HCT116 (cell line): ENCODE results near the gene CDK11B. TPM values are rescaled to one million over a fixed set of nuclear protein-coding genes. Genes with fewer than 3 reads are reported as not detected.
A peak's percentile ranks its signal among the peaks of the same experiment; 100 is the strongest.

Experiments used
- CBX3 ChIP-seq: IDR thresholded peaks from 2 replicates; pipeline ENCODE4 v1.6.1; 2012; ENCODE audit warnings: low read depth
- EGR1 ChIP-seq: IDR thresholded peaks from 2 replicates; pipeline ENCODE4 v1.6.1; 2012; ENCODE audit warnings: low read depth
- ELF1 ChIP-seq: IDR thresholded peaks from 2 replicates; pipeline ENCODE4 v1.6.1; 2012; ENCODE audit warnings: low read depth, borderline replicate concordance
- EZH2 ChIP-seq: fragments of 200-600 bp; sonication (generic); IDR thresholded peaks from 2 replicates; pipeline ENCODE4 v1.6.1; 2017; ENCODE audit warnings: antibody characterized with exemption, mixed run types
- JUND ChIP-seq: IDR thresholded peaks from 2 replicates; pipeline ENCODE4 v1.6.1; 2012
- MAX ChIP-seq: IDR thresholded peaks from 2 replicates; pipeline ENCODE4 v1.6.1; 2012
- POLR2AphosphoS5 ChIP-seq: IDR thresholded peaks from 2 replicates; pipeline ENCODE4 v1.6.1; 2011; ENCODE audit warnings: mild to moderate bottlenecking, low read depth, low read length, moderate library complexity
- RAD21 ChIP-seq: IDR thresholded peaks from 2 replicates; pipeline ENCODE4 v1.6.1; 2012; ENCODE audit warnings: low read depth, mild to moderate bottlenecking
- REST ChIP-seq: IDR thresholded peaks from 2 replicates; pipeline ENCODE4 v1.6.1; 2012; ENCODE audit warnings: low read depth
- SP1 ChIP-seq: IDR thresholded peaks from 2 replicates; pipeline ENCODE4 v1.6.1; 2012; ENCODE audit warnings: low read depth
- SRF ChIP-seq: IDR thresholded peaks from 2 replicates; pipeline ENCODE4 v1.6.1; 2012; ENCODE audit warnings: low read depth
- YY1 ChIP-seq: IDR thresholded peaks from 2 replicates; pipeline ENCODE4 v1.6.1; 2011; ENCODE audit warnings: low read length, low read depth, moderate library complexity, mild to moderate bottlenecking; ENCODE audit not compliant: insufficient replicate concordance; ENCODE audit errors: extremely low read depth
- ZFX ChIP-seq: fragments of 450-650 bp; IDR thresholded peaks from 2 replicates; pipeline ENCODE4 v1.6.1; 2017
- ZNF274 ChIP-seq: fragments of 200-500 bp; sonication (Bioruptor generic); IDR thresholded peaks from 2 replicates; pipeline ENCODE4 v1.6.1; 2014; ENCODE audit warnings: mild to moderate bottlenecking, low read depth, low read length, inconsistent platforms
- total RNA-seq: library from RNA; stranded (reverse); gene quantifications from one replicate; pipeline ENCODE4 v1.2.1, GENCODE V29; 2021; ENCODE audit not compliant: unreplicated experiment
- TF ChIP-seq, protein P1 (sequence below): IDR thresholded peaks from 2 replicates; pipeline ENCODE4 v1.6.1; 2011; ENCODE audit warnings: mild to moderate bottlenecking, low read length, moderate library complexity; ENCODE audit not compliant: insufficient replicate concordance; ENCODE audit errors: extremely low read depth

CDK11B gene
- total RNA-seq, 1 experiment from 2014 or later, result 31.5 TPM

DNA sequence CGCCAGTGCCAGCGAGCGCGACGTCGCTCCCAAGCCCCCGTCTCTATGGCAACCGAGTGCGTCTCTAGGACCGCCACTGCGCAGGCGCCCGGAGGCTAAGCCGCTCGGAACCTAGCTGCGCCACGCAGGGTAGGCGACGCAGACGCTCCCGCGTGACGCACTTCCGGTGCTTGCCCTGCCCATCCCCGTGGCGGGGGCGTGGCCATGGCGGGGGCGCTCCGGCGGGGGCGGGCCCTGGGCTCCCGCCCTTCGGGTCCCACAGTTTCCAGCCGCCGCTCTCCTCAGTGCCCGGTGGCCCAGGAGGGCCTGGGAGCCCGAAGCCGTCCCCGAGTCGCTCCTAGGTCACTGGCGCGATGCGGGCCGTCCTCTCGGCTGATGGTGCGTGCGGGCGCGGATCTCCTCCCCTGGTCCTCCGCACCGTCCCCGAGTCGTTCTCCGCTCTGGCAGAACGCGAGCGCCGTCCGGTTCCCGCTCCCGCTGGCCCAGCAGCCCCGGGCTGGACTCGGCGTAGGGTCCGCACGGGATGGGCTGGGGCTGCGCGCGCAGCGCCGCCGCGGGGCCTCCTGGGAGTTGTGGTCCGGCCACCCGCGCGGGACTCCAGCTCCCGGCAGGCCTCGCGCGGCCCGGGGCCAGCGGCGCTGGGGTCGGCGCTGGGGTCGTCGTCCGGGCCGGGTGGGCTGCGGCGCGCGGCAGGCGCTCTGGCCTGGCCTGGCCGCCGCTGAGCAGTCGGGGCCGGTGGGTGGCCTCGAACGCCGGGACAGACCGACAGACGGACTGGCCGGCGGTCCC is 43.4 kb downstream of the CDK11B start, which contains the start of gene MIB2 (continued):
- TF ChIP-seq REST (no peak), SP1 (no peak; the same call in 1 of the 2 replicates), POLR2AphosphoS5 (peak; percentile 77), EZH2 (no peak), ZFX (peak; percentile 74; the same call in 1 of the 2 replicates), YY1 (no peak), JUND (no peak), EGR1 (peak; percentile 99), SRF (no peak; the same call in 1 of the 2 replicates), MAX (peak; percentile 72; the same call in 1 of the 2 replicates), ELF1 (no peak), ZNF274 (no peak), CBX3 (no peak), RAD21 (no peak)
- TF ChIP-seq, protein P1, sequence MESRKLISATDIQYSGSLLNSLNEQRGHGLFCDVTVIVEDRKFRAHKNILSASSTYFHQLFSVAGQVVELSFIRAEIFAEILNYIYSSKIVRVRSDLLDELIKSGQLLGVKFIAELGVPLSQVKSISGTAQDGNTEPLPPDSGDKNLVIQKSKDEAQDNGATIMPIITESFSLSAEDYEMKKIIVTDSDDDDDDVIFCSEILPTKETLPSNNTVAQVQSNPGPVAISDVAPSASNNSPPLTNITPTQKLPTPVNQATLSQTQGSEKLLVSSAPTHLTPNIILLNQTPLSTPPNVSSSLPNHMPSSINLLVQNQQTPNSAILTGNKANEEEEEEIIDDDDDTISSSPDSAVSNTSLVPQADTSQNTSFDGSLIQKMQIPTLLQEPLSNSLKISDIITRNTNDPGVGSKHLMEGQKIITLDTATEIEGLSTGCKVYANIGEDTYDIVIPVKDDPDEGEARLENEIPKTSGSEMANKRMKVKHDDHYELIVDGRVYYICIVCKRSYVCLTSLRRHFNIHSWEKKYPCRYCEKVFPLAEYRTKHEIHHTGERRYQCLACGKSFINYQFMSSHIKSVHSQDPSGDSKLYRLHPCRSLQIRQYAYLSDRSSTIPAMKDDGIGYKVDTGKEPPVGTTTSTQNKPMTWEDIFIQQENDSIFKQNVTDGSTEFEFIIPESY, result no peak
